ENCODE results near the gene CDK11A.
A peak's percentile ranks its signal among the peaks of the same experiment; 100 is the strongest.
"Not testable (repeated sequence)": the region's sequence is repeated elsewhere in the genome, so short reads cannot be mapped to it uniquely, and the experiment has no call there.

The CDK11A gene

DNA sequence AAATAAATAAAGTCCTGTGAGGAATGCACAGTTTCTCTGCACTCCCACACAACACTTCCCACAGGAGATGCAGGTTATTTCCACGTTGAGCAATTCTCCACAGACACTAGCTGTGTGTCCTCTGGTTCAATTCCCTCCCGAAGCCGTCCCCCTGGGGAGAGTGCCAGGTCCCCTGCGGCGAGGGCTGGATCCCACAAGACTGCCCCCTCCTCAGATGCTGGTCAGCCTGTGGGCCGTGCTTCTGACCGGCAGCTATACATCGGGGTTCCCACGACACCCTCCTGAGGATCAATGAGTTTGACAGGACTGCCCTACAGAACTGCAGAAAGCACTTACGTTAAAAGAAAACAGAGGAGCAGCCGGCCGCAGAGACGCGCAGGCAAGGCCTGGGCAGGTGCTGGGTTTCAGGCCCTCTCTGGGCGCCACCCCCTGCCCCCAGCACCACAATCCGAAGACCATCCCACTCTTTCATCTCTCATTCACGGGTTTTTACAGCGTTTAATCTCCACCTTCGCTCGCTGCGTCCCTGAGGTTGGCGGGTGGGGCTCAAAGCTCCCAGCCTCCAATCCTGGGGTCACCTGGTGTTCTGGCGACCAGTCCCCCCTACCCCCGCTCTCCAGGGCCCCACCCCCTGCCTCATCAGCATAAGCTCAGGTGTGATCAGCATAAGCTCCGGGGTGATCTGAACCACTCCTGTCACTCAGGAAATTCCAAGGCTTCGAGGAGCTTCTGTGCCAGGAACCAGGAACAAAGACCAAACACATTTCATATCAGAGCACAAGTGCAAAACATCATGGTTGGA is 40.9 kb downstream of the CDK11A start:
- no peaks in the 10 kb centered on the region for H3K9me3 Mint-ChIP-seq
- peaks cover 24% of the 10 kb centered on the region for H3K36me3 Mint-ChIP-seq
- H3K27ac Mint-ChIP-seq: no peak overlapping the region
- H3K4me3 Mint-ChIP-seq: no peak overlapping the region
- ATAC-seq: no peak
- H3K27me3 Mint-ChIP-seq: no peaks in the 10 kb centered on the region
- peaks cover 49% of the 10 kb centered on the region for H3K4me1 Mint-ChIP-seq

DNA sequence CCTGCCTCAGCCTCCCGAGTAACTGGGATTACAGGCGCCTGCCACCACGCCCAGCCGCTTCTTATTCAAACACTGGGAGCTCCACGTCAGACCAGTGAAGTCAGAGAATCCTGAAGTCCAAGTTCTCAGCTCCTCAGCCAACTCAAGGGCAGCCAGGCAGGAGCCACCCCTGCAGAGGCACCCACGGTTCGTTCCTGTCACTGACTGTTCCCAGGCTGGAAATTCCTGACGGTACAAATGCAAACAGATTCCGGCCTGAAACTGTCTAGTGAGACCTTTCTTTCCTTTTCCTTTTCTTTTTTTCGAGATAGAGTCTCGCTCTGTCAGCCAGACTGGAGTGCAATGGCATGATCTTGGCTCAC is 43.3 kb downstream of the CDK11A start:
- Mint-ChIP-seq H3K4me1 (peaks cover 55% of the 10 kb centered on the region), H3K36me3 (peaks cover 18% of the 10 kb centered on the region), H3K27ac (peak overlapping the region; percentile 57), H3K27me3 (no peaks in the 10 kb centered on the region), H3K9me3 (no peaks in the 10 kb centered on the region), H3K4me3 (no peak overlapping the region)
- no peak for ATAC-seq

DNA sequence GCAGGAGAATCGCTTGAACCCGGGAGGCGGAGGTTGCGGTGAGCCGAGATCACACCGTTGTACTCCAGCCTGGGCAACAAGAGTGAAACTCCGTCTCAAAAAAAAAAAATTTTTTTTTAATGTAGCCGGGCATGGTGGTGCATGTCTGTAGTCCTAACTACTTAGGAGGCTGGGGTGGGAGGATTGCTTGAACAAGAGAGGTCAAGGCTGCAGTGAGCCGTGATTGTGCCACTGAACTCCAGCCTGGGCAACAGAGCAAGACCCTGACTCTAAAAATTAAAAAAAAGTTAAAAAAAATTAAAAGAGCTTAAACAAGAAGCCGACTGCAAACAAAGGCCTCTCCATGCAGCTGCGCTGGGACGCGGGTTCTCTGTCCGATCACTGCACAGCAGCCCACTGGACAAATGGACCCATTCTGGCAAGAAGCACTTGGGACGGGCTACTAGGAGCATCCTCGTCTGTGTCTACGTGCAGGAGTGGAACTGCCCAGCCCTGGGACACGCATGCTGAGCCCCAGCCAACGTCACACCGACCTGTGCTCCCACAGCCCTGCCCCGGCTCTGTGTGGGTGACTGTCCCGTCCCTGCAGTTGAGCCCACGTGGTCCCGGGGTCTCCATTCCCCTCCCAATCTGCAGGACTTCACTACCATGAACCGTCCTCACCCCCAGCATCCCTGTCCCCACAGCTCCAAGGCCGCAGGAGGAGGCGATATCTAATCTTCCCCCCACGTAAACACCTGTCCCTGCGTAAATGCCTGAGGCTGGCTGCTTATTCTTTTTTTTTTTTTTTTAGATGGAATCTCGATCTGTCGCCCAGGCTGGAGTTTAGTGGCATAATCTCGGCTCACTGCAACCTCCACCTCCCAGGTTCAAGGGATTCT is 43.9 kb downstream of the CDK11A start:
- Mint-ChIP-seq H3K27ac (peak overlapping the region; percentile 57), H3K9me3 (no peaks in the 10 kb centered on the region), H3K4me3 (no peak overlapping the region), H3K36me3 (peaks cover 18% of the 10 kb centered on the region), H3K27me3 (no peaks in the 10 kb centered on the region), H3K4me1 (peaks cover 51% of the 10 kb centered on the region)
- no peak for ATAC-seq

DNA sequence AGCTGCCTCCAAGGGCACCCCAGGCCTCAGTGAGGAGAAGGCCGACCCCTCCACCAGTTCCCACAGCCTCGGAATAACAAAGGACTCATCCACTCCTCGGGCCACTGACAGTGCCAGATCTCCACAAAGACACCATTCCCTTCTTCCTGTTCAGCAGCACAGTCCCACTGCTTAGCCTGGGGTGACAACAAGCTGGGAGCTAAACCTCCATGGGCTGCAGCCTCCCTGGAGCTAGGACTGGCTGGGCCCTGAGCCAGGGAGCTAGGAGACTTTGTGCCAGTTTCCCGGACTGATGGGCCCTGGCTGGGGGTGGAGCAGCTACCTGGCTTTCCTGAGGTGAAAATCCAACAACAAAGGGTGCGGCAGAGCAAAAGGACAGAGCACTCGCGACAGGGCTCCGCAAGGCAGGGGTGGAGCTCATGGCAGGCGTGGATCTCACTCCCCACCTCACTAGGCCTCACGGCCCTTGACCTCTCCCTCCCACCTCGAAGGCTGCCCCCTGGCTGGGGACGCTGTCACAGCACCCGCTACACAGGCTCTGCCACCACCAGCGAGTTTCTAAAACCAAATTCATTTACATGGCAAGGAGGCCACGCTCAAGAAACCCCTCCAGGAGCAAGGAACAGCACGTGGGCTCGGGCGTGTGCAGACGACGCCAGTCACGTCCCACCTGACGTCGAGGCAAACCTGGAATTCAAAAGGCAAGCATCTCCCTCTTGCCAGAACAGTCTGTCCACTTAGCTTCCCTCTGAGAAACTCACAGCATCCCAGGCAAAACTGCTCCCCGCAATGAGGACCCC is 45.4 kb downstream of the CDK11A start:
- H3K9me3 Mint-ChIP-seq: no peaks in the 10 kb centered on the region
- peaks cover 13% of the 10 kb centered on the region for H3K36me3 Mint-ChIP-seq
- peaks cover 50% of the 10 kb centered on the region for H3K4me1 Mint-ChIP-seq
- H3K27ac Mint-ChIP-seq: peak overlapping the region; percentile 85
- H3K4me3 Mint-ChIP-seq: peak overlapping the region; percentile 56
- no peaks in the 10 kb centered on the region for H3K27me3 Mint-ChIP-seq
- ATAC-seq: peak; percentile 37

DNA sequence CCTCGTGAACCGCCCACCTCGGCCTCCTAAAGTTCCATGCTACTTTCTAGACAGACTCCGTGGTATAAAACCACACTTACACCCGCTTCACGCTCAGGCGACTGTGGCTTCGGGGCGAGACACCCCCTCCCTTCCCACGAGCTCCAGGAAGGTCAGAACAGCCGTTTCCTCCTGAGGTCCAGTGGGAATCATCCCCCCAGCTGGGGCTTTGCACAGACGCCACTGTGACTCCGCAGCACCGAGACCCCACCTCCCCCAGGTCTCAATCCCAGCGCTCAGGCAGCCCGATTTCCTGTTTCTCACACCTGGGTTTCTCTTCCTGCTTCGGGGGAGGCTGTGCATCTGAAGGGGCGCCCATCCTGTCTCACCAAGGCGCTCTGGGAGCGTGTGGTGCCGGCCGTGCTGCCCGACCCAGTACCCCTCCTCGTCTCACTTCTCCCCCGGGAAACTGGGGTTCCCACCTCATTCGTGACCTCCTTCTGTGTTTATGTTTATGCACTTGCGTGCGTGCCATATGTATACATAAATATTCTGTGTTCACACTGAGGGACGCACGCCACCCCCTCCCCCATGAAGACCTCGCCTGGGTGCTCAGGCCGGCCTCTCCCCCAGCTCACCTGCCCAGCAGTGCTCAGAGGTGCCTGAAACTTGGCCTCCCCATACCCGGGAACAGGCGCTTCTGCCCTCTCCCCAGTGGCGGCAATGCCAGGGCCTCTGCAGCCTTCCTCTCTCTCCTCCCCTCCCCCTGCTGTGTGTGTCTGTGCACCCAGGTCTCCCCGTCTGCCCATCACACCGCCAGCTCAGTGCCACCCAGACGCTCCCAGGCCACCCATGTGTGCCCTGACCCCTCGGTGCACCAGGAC is 46.2 kb downstream of the CDK11A start:
- H3K36me3 Mint-ChIP-seq: peaks cover 6% of the 10 kb centered on the region

DNA sequence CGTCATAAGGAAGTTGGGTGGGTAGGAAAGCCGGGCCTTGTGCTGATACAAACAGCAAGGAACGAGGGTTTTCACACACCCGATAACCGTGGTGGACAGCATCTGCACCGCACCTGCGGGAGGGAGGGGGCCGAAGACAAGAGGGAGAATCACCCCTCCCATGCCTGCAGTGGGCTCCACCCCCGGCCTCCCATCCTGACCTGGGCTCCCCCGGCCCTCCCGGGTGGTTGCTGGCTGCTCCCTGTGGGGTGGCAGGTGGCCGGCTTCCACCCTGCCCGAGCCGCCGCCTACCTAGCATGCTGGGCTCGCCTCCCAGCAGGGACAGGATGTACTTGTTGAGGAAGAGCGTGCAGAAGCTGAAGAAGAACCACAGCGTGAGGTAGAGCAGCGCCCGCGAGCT is 48.1 kb downstream of the CDK11A start:
- not testable (repeated sequence) for H3K27me3 Mint-ChIP-seq, H3K9me3 Mint-ChIP-seq, H3K27ac Mint-ChIP-seq, ATAC-seq, H3K4me3 Mint-ChIP-seq
- H3K36me3 Mint-ChIP-seq: peaks cover 13% of the 10 kb centered on the region
- H3K4me1 Mint-ChIP-seq: peaks cover 42% of the 10 kb centered on the region

More for the DNA sequence above, 46.2 kb downstream of the CDK11A start:
- Mint-ChIP-seq H3K9me3 (no peaks in the 10 kb centered on the region), H3K4me3 (peak overlapping the region; percentile 56), H3K27ac (peak overlapping the region; percentile 85), H3K4me1 (peaks cover 41% of the 10 kb centered on the region), H3K27me3 (no peaks in the 10 kb centered on the region)
- peak; percentile 88 for ATAC-seq

DNA sequence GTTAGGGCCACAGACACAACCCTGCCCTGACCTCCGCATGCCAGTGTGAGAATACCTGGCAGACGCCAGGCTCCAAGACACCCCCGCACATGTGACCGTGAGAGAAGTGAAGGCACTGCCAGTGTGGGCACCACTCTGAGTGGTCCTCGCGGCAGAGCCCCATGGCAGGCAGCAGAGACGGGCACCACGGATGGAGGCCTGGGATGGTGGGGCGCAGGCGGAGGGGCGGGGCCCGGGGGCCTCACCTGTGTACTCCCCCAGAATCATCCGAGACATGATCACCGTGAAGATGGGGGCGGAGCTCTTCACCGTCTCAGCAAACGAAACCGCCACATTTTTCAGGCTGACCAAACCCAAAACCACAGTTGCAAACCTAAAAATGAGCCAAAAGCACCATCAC is 48.9 kb downstream of the CDK11A start:
- peak; percentile 4 for ATAC-seq
- H3K4me1 Mint-ChIP-seq: peaks cover 36% of the 10 kb centered on the region
- H3K4me3 Mint-ChIP-seq, H3K27me3 Mint-ChIP-seq, H3K9me3 Mint-ChIP-seq, H3K27ac Mint-ChIP-seq: not testable (repeated sequence)
- H3K36me3 Mint-ChIP-seq: peaks cover 10% of the 10 kb centered on the region

DNA sequence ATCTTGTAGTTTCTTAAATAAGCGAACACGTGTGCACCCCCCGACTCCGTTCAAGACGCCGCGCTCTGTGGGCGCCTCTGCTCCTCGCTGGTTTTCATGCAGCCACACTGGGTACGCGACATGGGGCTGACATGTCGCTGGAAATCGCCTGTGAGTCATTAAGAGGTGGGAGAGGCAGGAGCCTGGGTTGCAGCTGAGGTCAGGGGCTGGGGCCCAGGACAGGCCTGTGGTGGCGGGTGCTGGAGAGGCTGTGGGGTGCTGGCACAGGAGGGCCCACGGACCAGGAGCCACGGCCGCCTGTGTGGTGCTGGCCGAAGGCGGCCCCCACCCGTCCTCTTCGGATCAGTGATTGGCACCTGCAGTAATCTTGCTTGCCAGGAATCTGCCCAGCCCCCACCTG is 49.4 kb downstream of the CDK11A start:
- not testable (repeated sequence) for H3K9me3 Mint-ChIP-seq, H3K4me3 Mint-ChIP-seq, H3K27ac Mint-ChIP-seq, ATAC-seq, H3K27me3 Mint-ChIP-seq
- peaks cover 36% of the 10 kb centered on the region for H3K4me1 Mint-ChIP-seq
- H3K36me3 Mint-ChIP-seq: peaks cover 14% of the 10 kb centered on the region

DNA sequence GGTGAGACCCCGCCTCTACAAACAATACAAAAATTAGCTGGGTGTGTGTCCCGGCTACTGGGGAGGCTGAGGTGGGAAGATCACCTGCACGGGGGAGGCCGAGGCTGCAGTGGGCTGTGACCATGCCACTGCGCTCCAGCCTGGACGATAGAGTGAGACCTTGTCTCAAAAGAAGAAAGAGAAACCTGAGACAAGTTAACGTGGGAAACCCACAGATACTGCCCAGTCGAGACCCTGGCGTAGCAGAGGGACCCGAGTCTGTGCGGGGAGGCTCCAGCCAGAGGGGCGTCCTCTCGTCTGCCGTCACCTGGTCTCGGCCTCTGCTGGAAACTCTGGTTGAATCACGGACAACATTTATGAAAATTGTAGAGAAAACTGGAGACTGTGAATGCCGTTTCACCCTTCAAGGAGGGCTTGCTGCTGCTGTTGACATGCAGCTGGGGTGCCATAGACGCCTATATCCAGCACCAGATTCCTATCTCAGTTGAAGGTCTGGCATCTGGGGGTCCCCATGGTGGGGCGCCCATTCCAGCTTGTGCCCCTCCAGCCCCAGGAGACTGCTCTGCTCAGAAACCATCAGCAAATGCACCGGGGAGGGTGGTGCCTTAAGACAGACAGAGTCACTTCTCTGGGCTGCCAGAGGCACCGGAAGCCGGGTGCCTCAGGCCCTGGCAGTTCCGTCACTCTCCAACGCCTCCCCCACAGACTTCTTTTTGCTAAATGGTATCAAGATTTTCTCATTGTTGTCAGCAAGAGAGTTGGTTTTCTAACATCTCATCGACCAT is 51.8 kb downstream of the CDK11A start:
- Mint-ChIP-seq H3K27ac (no peak overlapping the region), H3K4me1 (peaks cover 14% of the 10 kb centered on the region), H3K36me3 (peaks cover 19% of the 10 kb centered on the region), H3K4me3 (no peak overlapping the region), H3K9me3 (no peaks in the 10 kb centered on the region), H3K27me3 (no peaks in the 10 kb centered on the region)
- no peak for ATAC-seq

DNA sequence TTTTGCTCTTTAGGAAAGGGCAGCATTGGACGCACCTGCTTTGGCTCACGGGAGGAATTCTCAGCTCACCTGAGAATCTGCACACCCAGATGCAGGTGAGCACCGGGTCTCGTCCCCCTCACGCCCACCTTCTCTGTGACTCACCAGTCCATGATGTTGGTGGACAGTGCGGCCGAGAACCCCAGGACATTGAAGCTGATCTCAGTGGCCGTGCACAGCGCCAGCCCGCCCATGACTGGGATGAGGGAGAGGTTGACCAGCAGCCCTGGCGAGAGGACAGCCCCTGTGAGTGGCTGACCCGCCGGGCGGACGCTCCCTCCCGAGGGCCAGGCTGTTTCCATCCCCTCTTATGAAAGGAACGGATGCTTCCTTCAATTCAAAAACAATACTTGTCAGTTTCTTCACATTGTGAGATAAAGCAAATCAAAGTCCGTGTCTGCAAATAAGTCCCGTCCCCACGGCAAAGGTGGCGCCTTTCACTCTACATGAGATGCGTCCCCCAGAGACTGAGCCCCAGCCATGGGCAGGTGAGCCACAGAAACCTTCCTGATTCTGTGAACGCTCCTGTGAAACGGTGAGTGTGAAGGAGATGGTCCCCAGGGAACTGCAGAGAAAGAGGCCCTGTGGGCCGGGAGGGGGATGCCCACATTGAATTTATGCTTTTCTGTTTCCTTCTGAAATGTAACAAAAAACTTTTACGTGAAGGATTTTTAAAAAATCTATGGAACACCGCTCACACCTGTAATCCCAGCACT is 52.6 kb downstream of the CDK11A start:
- Mint-ChIP-seq H3K27ac (no peak overlapping the region), H3K36me3 (peaks cover 19% of the 10 kb centered on the region), H3K4me1 (peaks cover 11% of the 10 kb centered on the region), H3K9me3 (no peaks in the 10 kb centered on the region), H3K4me3 (no peak overlapping the region), H3K27me3 (no peaks in the 10 kb centered on the region)
- no peak for ATAC-seq

DNA sequence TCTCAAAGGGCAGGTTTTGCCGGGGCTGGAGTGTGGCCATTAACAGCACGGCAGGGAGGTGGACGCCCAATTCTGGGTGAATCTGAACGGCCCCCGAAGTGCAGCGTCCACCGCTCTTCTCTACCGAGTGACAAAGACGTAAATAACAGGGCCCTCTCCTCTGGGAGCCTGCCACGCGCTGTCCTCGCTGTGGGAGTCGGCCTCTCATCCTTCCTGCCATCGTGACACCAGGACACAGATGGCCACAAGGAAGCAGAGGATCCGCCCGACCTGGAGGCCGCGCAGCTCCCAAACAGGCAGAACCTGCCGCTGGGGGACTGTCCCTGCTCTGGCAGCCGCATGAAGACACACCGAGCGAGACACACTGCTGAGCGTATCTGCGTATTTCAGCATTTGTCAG is 53.3 kb downstream of the CDK11A start:
- no peak for ATAC-seq
- H3K27me3 Mint-ChIP-seq: no peaks in the 10 kb centered on the region

DNA sequence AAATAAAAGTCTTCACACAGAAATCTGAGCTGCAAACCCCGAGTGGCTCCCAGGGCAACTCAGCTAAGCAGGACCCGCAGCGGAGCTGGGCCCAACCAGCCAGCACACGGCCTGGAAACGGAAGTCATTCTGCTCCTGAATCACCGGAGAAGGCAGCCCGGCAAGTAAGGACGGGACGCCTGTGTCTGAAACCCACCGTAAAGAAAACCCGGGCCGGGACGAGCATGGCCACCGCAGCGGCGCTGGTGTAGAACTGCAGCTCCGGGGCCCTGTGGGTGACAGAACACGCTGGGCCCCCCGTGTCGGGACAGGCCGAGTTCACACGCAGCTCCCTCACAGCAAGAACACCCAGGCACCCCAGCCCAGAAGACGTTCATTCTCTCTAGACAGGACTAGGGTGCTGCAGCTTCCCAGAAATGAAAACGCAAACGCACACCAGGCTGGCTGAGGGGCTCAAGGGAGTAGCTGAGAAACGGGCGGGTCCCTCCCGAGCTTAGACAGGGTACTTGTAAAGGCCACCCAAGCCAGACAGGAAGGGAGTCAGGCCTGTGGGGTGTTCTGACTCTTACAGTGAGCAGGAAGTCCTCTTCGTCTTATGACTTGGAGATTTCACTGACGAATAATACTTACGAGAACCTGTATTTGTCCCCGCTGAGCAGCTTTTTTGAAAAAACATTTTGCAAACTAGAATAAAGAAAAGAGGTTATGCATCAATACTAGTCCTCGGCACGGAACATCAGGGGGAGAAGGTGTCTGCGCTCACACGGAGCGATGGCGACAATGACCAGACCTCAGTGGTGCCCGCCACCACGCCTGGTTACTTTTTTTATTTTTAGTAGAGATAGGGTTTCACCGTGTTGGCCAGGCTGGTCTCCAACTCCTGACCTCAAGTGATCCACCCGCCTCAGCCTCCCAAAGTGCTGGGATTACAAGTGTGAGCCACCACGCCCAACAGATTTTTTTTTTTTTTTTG is 54.4 kb downstream of the CDK11A start:
- H3K4me3 Mint-ChIP-seq: no peak overlapping the region
- peaks cover 19% of the 10 kb centered on the region for H3K36me3 Mint-ChIP-seq
- peaks cover 8% of the 10 kb centered on the region for H3K4me1 Mint-ChIP-seq
- H3K27ac Mint-ChIP-seq: no peak overlapping the region
- H3K9me3 Mint-ChIP-seq: no peaks in the 10 kb centered on the region
- ATAC-seq: no peak
- no peaks in the 10 kb centered on the region for H3K27me3 Mint-ChIP-seq

More for the DNA sequence above, 53.3 kb downstream of the CDK11A start:
- peaks cover 19% of the 10 kb centered on the region for H3K36me3 Mint-ChIP-seq
- H3K9me3 Mint-ChIP-seq: no peaks in the 10 kb centered on the region
- H3K27ac Mint-ChIP-seq: no peak overlapping the region
- no peak overlapping the region for H3K4me3 Mint-ChIP-seq
- H3K4me1 Mint-ChIP-seq: peaks cover 11% of the 10 kb centered on the region

Measured in stimulated activated memory B cell treated with anti-CD40 and anti-IgM and Interleukin-4, amounts not matched to agents 10 μg/mL and 1 μg/mL and 100 μg/mL, for 72 hours (primary cell).